Lung (tissue), 12 donors: ENCODE measurements around the gene LRRK1. TPM values are rescaled to one million over a fixed set of nuclear protein-coding genes. Genes with fewer than 3 reads are reported as not detected.

Source experiments
- ATAC-seq: fragments of 200-7000 bp; cut with Tn5 transposase; one replicate; pipeline ENCODE4 v1.9.1; 2020; ENCODE audit warnings: moderate number of reproducible peaks; ENCODE audit not compliant: insufficient read depth, low FRiP score
- DNase-seq, 3 donors: peaks; one replicate each; pipeline ENCODE4 v3.0.0-alpha.2; 2013 to 2017
- H3K27ac ChIP-seq, 2 donors: one replicate each; pipeline ENCODE4 v1.5.1; 2013; ENCODE audit warnings: mild to moderate bottlenecking in 2 of 2, moderate library complexity in 2 of 2, control low read depth in 1 of 2, inconsistent platforms in 1 of 2, low read depth in 1 of 2, low read length in 1 of 2
- H3K27me3 ChIP-seq, 3 donors: one replicate each; pipeline ENCODE4 v1.5.1; 2013; ENCODE audit warnings: low read length in 2 of 3; ENCODE audit not compliant: control insufficient read depth in 3 of 3, insufficient read depth in 3 of 3
- H3K36me3 ChIP-seq, 4 donors: one replicate each; pipeline ENCODE4 v1.5.1; 2013; ENCODE audit warnings: low read length in 4 of 4, mild to moderate bottlenecking in 1 of 4, moderate library complexity in 1 of 4; ENCODE audit not compliant: control insufficient read depth in 4 of 4, insufficient read depth in 4 of 4
- H3K4me1 ChIP-seq, 5 donors: one replicate each; pipeline ENCODE4 v1.5.1; 2013; ENCODE audit warnings: low read length in 5 of 5, mild to moderate bottlenecking in 2 of 5, moderate library complexity in 1 of 5; ENCODE audit not compliant: control insufficient read depth in 5 of 5, insufficient read depth in 5 of 5
- H3K4me3 ChIP-seq: one replicate; pipeline ENCODE4 v1.5.1; 2013; ENCODE audit warnings: mild to moderate bottlenecking, control low read depth, moderate library complexity
- H3K9ac ChIP-seq, 2 donors: one replicate each; pipeline ENCODE4 v1.5.1; 2013; ENCODE audit warnings: low read length in 2 of 2, control low read depth in 1 of 2; ENCODE audit not compliant: insufficient read depth in 1 of 2
- H3K9me3 ChIP-seq, 4 donors: one replicate each; pipeline ENCODE4 v1.5.1; 2013; ENCODE audit warnings: low read length in 3 of 4, mild to moderate bottlenecking in 1 of 4, moderate library complexity in 1 of 4; ENCODE audit not compliant: control insufficient read depth in 4 of 4, insufficient read depth in 3 of 4
- CTCF ChIP-seq: IDR thresholded peaks from 2 replicates; pipeline ENCODE4 v1.5.1; 2012; ENCODE audit warnings: mild to moderate bottlenecking; ENCODE audit errors: control extremely low read depth, extremely low read depth
- WGBS, 2 donors: extraction: QIAGEN DNeasy Blood & Tissue Kit; methylation state at CpG; one replicate each; pipeline ENCODE4 v1.1.7; 2013; 5-methylcytosine and 5-hydroxymethylcytosine counted together
- polyA plus RNA-seq, 2 donors: library from polyadenylated mRNA; stranded (reverse); fragments of 200-250 nt; gene quantifications; one replicate each; pipeline ENCODE4 v1.2.1, GENCODE V29; 2013
- total RNA-seq, 2 donors: library from RNA; depleted of rRNA in 1 of 2; stranded (reverse); fragments of >200 nt in 1 of 2; gene quantifications; one replicate each; pipeline ENCODE4 v1.2.1, GENCODE V29; 2014 to 2021
- donor health status: control.
- donor health status: control.
- donor health status: Bipolar disorder and iron deficiency.
- donor health status: healthy.
- donor health status: DM: yes; HTN: yes; CAD: no.

The LRRK1 gene
- total and polyA plus RNA-seq, 4 donors = 5.7 to 22.9 (median 9.7) TPM

DNA sequence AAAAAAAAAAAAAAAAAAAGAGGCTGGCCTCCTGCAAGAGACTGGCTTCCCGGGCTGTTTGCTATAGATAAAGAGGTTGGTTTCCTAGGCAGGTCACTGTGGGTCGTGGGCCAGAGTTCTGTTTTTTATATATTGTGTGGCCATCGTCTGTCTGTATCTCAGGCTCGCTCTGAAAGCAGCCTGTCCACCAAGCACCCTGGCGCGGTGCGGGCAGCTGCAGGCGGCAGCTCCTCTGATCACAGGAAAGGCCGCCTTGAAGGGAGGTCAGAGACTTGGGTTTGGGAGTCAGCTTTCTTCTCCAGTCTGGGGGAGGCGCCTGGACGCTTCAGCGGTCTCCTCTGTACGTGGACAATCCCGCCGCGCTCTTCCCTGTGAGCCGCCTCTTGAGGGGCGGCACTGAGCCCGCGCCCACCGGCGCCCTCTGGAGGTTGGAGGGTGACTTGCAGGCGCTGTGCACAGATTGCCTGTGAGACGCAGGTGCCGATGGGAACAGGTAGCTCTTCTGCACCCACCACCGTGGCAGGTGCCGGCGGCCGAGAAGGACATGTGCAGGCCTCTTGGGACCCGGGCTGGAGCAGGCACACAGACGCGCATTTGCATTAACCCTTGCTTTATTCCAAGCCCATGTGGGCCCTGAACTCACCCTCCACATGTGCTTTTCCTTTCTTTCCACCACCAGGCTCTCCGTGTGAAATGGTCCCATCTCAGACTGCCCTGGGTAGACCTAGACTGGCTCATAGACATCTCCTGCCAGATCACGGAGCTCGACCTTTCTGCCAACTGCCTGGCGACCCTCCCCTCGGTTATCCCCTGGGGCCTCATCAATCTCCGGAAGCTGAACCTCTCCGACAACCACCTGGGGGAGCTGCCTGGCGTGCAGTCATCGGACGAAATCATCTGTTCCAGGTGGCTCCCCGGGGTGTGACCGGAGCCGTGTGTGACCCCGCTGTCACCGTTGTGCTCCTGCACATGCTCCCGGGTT is 89.3 kb downstream of the LRRK1 start:
- Histone ChIP-seq H3K9me3 (peaks cover 0 to 5% (median 2%) of the 10 kb centered on the region in 4 donors), H3K27ac (peak overlapping the region in 1 of 2 donors; percentile 69), H3K4me3 (peak overlapping the region; percentile 40), H3K9ac (no peak overlapping the region), H3K36me3 (peaks cover 0 to 5% (median 0%) of the 10 kb centered on the region in 4 donors), H3K4me1 (peaks cover 0 to 8% (median 0%) of the 10 kb centered on the region in 5 donors), H3K27me3 (no peaks in the 10 kb centered on the region)
- WGBS, 2 donors = 24% methylated on average over 48 of the region's 48 CpGs
- ATAC-seq (peak; percentile 90), DNase-seq (peak; percentile 77 to 84 (median 81))
- peak; percentile 91 for TF ChIP-seq CTCF

DNA sequence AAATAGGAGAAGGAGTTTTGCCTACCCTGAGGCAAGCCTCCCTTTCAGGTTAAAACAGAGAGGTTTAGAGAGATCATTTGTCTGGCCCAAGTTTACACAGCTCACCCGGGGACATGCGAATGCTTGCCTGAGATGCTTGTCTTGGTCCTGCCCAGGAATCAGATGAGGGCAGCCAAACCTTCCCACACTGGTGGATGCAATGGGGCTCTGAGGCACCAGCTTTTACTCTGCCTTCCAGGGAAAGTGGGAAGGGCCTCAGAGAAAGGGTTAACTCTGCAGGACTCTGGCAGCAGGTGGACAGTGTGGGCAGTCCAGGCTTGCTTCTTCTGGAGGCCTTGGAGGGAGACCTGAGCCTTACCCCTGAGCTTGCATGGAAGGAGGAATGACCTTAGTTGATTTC is 90.0 kb downstream of the LRRK1 start:
- Histone ChIP-seq H3K27me3 (no peaks in the 10 kb centered on the region), H3K27ac (no peak overlapping the region), H3K9ac (no peak overlapping the region), H3K36me3 (peaks cover 0 to 5% (median 0%) of the 10 kb centered on the region in 4 donors), H3K4me1 (peaks cover 0 to 13% (median 3%) of the 10 kb centered on the region in 5 donors), H3K4me3 (no peak overlapping the region), H3K9me3 (peaks cover 0 to 5% (median 2%) of the 10 kb centered on the region in 4 donors)
- DNase-seq (no peak), ATAC-seq (no peak)
- TF ChIP-seq CTCF = no peak
- WGBS, 2 donors = 90 to 92% methylated on average over 2 of the region's 2 CpGs

DNA sequence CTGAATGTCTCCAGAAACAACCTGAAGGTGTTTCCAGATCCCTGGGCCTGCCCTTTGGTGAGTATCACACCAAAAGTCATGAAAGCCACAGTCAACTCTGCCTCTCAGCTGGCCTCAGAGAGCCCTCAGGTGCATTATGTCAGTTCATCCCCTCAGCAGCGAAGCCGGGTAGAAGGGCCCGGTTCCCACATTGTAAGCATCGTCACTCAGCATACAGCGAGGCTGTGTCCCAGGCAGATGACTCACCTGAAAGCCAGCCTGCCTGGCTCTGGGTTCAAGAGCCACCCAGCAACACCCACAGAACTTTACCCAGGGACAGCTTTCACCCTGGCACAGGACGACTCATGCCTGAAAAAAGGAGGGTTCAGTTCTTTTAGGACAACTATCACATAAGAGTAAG is 91.6 kb downstream of the LRRK1 start:
- 90 to 96% methylated on average over 6 of the region's 6 CpGs for WGBS, 2 donors
- H3K4me1 ChIP-seq = peaks cover 0 to 21% (median 3%) of the 10 kb centered on the region in 5 donors
- DNase-seq (no peak), ATAC-seq (no peak)
- H3K36me3 ChIP-seq = peaks cover 0 to 5% (median 0%) of the 10 kb centered on the region in 4 donors
- H3K27ac ChIP-seq = no peak overlapping the region
- no peak for TF ChIP-seq CTCF
- H3K27me3 ChIP-seq = no peaks in the 10 kb centered on the region
- no peaks in the 10 kb centered on the region for H3K9me3 ChIP-seq
- H3K9ac ChIP-seq = no peak overlapping the region
- no peak overlapping the region for H3K4me3 ChIP-seq
